NCI-H526 treated with DMSO at 0.1 percent for 48 hours (cell line): Measurements from ENCODE around the gene RIPOR2.
"Not testable (repeated sequence)": the region's sequence is repeated elsewhere in the genome, so short reads cannot be mapped to it uniquely, and the experiment has no call there.

Experiments used
- DNase-seq: peaks from one replicate; lab custom pipeline; 2025; lab: John Stamatoyannopoulos, UW

RIPOR2 gene

DNA sequence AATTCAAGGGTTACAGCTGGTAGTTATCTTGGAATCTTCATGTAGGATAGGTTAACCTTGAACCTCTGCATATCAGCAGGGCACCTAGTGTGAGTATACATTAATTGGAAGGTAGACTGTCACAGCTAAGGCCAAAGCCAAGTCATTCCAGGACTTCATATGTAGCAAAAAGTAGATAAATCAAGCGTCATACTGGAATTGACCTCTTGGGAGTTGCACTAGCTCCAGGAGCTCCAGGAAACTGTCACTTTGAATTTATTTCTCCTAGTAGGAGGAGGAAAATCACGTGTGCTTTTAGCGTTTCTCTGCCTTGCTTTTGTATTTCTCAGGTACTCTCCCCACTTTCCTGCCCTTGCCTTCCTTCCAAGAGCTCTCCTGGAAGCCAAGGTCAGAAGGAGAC lies 30.3 kb downstream of the RIPOR2 start:
- DNase-seq: no peak

DNA sequence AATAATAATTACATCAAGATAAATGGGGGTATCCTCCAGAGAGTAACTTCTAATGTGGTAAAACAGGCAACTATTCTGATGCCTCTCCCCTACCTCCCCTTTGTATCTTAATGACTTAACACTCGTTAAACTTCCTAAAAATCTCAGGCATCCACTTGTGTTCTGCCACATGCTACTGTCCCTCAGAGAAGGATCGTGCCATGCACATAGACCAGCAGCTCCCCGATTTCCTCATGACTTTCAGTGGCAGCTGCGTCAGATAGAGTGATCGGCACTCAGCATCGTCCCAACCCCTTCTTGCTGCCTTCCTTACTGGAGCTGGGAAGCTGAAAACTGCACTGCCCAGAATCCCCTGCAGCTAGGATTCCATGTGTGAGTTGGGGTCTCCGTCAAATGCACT lies 32.1 kb downstream of the RIPOR2 start:
- DNase-seq: no peak

DNA sequence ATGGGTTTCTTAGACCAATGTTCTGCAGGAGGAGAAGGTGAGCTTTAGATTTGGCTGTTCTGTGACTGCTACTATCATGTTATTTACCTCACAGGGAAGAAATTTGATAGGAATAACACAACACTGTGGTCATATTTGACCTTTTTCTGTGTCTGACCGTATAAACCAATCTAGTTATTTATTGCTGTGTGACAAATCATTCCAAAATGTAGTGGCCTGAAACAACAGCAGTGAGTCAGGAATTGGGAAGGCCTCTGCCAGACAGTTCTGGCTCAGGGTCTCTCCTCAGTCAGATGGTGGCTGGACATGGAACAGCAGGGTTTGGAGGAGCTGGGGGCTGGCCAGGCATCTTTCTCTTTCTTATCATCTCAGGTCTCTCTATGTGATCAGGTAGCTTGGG lies 33.0 kb downstream of the RIPOR2 start:
- no peak for DNase-seq

DNA sequence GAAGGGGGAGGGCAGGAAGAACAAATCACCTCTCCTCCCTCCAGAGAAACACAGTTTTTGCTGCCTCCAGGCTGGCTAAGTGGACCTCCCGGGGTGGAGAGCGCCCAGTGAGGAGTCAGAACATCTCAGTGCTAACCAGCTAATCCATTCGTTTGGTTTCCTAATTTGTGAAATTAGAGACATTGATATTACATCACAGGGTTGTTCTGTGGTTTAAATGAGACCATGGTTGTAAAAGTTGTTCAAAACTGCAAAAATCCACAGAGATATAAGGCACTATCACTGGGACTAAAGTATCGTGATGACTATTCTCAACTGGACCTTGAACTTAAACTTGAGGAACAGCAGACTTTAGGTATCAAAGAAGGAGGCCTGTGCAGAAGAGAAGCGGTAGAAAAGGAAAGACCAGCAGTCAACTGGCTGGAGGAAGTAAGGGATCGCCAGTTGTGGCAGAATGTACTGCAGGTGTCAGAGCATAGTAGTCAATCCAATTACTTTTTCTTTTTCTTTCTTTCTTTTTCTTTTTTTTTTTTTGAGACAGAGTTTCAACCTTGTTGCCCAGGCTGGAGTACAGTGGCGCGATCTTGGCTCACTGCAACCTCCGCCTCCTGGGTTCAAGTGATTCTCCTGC lies 33.9 kb downstream of the RIPOR2 start:
- DNase-seq: no peak

DNA sequence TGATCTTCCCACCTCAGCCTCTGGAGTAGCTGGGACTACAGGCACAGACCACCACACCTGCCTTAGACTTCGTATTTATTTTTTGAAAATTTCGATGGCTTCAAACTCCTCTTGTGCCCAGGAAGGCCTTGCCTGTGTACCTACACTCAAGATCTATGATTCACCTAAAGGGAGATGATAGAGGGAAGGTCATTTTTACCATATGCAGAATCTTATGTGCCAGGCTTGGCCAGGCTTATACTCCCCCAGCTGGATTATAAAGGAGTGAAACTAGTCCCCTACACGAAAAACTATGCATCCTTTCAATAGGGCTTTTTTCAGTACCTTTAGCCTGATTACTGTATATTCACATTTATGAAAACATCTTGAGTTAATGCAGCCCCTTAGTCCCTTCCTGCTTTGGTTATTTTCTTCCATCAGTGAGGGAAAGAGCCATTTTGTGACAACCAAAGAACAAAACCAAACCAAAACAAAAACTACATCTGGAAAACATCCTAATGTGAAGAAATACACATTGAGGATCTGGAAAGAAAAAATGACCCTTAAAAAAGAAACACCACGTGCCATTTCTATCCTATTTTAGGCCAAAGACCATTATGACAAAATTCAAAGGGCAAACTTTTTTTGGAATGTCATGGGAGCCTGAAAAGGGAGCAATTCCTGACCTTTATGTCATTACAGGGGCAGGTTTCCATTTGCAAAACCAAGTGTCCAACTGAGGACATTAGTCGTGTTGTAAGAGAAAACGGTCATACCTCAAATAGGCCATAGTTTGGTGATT lies 34.7 kb downstream of the RIPOR2 start:
- DNase-seq: no peak

DNA sequence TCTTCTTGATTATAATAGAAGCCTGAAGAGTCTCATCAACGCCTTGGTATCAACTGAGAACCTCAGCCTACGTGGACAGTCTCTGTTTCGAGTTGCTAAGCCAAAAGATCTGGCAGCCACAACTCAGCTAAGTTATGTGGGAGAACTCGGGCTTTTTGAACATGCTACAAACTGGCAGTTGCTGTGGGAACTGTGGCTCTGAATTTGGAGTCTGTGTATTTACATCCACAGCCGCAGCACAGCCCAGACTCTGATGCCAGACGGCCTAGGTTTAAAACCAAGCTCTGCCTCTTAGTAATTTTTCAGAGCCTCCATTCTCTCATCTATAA lies 35.8 kb downstream of the RIPOR2 start:
- no peak for DNase-seq

DNA sequence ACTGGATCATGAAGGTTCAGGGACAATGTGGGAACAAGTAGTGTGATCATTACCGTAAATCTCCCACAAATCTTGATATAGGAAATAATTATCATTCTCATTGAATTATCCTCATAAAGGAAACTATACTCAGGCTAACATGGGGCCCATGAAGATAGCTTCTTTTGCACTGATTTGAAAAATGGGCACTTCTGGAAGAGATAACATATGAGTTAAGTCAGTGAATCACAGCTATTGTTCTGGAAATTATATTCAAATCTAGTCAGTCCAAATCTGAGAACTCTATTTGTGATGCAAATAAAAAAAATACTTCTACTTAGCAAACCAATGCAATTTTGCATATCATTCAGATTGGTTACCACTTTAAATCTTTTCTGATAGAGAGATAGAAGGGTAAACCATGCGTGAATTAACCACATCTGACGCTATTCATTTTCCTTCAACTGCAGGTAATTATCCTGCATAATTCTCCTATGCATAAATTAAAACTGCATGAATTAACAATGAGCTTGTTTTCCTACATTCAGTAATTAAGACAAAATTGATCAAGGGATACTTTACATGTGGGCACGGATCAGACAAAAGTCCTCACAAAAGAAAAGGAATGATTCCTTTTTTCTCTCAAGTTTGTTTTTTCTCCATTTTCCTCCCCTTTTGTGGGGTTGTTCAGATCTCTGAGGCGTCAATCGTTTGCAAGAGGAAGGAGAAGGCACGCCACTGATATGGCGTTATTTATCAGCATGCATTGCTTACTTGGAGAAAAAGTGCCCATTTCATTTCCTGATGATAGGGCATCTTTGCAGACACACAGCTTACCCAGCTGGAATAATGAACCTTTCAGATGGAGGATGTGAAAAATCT lies 36.4 kb downstream of the RIPOR2 start:
- peak; percentile 28 for DNase-seq

DNA sequence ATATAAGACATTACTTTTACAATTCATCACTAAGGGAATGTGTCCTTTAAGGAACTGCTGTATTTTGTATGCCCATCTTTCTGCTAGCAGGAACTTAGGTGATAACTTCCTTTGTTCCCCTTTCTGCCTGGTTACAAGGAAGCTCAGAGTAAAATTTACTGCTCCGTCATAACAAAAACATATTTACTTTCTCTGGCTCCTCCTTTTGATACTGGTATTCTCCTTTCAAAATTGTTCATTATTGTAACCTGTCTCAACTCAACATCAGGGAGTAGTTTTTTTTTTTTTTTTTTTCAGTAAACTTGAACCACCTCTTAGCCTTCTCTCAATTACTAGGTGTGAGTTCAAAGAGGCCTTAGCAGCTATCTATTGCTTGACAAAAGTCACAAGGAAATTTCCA lies 37.1 kb downstream of the RIPOR2 start:
- no peak for DNase-seq

DNA sequence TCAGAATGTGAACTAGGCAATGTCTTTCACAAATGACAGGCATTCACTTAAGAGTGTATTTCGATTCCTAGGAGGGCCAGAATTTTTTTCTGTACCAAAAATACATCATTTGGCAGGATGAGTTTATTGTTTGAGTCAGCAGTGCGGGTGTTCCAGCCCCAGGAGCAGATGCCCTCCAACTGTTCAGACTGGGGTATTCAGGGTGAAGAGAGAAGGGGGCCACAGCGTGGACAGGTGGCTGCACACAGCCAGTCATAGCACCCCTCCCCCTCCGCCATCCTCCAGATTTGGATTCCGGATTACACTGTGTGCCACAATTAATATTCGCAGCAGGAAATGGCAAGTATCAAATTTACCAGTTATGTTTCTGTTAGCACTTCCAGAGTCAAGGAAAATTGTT lies 38.6 kb downstream of the RIPOR2 start:
- DNase-seq: no peak

DNA sequence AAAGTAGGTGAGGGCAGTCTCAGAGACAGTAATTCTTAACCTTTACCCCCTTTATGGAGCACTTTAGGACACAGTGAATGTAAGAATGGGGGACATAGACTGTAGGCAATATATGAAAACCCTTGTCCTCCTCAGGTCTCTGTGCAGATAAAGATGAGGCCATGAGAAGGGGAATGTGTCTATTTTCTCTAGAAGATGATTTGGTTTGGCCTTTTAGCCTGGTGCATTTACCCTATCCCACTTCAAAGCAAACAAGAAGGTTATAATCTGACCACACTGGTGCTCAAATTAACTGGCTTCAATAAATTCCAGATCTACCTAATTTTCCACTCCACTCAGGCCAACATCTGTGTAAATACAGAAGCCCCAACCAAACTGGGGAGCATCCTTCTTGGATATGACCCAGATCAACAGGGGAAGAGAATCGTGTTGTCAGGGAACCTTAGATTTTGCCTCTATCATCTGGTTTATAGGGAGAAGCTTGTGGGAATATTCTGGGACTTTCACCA lies 42.4 kb downstream of the RIPOR2 start:
- no peak for DNase-seq

DNA sequence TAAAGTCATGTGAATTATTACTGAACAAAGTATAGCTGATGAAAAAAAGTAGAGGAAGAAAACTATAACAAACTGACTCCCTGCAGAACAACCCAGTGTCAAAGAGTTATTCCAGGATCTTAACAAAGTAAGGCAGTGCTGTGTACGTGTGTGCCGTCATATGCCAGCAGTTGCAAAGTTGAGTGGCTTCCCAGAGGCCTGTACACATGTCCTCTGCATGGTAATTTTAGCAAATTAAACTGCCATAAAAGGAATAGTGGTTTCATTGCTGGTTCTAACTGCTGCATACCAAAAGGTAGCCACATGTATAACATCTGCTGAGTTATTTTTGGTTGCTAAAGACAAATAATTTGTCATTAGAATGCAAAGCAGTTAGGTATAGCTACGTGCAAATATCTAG lies 44.8 kb downstream of the RIPOR2 start:
- peak; percentile 80 for DNase-seq

DNA sequence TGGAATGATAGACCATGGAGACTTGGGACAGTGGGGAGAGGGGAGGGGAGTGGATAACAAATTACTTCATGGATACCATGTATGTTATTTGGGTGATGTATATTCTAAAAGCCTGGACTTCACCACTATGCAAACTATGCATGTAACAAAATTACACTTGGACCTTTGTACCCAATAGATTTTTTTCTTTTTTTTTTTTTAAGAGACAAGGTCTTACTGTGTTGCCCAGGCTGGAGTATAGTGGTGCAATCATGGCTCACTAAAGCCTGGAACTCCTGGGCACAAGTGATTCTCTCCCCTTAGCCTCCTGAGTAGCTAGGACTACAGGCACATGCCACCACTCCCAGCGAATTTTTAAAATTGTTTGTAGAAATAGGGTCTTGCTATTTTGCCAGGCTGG lies 45.3 kb downstream of the RIPOR2 start:
- DNase-seq: peak; percentile 26

DNA sequence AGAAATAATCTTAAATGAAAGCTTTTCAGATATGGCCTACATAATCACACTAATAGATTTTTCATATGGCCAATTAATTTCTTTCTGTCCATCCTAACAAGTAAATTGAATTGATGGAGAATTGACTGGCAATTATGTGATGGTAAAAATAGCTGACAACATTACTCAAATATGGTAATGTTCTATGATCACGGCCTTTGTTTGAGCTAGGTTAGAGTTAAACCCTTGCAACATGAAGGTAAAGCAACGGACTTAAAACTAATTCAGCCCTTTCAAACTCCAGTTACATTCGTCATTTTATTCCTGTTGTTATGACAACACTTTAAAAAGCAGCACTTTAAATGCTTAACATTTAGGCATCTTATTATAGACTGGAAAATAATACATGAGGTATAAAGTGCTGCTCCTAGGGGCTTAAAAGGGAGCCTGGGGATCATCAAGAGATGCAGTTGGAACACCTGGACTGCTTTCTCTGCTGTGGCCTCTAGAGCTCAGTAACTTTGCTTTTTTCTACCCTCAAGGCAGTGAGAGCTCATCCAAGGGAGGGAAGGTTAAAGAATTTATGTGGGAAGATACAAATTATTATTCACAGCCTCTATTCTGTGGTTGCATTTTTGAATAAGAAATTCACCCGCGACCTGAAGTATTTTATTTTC lies 46.9 kb downstream of the RIPOR2 start:
- DNase-seq: peak; percentile 28

DNA sequence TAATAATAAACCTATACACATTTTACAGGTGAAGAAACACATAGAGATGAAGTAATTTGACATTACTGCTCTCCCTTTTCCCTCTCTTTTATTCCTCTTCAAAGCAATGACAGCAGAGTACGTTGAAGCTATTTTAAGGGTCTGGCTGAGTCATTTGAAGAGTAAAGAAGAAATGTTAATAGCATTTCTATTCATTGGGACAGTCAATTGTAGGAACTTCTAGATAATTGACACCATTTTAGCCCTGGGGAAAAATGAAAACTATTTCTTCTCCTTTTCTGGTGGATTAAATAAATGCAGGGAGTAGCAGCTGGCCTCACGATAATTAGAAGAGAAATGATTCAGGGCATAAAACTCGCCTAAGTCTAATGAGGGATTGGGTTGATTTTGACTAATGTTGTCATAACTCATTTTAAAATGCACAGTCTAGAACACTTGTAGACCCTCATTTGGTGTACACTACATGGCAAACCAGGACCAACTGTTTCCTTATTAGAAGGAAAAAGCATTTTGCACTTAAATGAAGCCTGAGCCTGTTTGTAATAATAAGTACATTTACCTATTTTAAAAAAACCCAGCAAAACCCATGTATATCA lies 48.1 kb downstream of the RIPOR2 start:
- DNase-seq: no peak

DNA sequence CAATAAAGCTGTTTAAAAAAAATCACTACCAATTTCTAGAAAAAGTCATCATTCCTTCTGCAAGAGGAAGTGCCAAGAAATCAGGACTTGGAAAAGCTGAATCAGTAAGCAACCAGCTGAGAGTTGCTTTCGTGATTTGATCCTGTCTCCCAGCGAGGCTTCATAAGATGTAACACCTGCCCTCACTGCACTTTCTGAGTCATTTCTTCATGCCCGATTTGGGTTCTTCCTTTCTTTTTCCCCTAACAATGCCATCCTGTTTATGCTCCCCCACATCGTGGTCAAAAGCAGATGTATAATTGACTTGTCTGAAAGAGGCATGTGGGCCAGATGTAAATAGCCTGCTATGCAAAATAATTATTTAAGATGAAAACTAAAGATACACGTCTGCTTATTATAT lies 52.1 kb downstream of the RIPOR2 start:
- no peak for DNase-seq

DNA sequence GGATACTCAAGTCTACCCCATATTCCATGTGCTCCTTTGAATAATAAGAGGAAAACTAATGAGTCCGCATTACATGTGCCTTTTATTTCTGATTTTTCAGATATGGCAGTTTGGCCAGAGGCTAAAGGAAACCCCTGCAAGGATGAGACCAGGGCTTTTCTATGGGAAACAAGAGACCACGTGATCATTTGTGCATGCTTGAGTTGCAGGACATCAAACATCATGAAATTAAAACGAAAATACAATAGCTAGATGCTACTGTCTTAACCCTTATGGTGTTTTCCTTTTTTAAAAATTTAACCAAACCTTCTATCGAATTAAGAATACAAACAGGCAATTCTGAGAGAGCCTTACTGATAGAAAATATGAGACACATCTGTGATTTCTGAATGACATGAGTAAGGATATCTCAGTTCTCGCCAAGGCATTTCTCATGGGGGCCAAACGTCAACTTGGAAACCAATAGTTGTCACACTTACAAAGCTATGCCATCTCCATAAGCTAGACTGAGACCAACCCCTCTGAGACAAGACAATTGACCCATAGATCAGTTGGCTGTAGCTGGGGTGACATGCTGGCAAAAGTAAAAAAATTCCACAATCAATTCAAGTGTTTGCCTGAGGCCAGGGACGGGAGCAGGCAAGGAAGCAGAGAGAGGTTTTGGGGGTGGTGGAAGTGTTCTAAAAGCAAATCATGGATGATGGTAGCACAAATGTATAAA lies 52.8 kb downstream of the RIPOR2 start:
- no peak for DNase-seq

DNA sequence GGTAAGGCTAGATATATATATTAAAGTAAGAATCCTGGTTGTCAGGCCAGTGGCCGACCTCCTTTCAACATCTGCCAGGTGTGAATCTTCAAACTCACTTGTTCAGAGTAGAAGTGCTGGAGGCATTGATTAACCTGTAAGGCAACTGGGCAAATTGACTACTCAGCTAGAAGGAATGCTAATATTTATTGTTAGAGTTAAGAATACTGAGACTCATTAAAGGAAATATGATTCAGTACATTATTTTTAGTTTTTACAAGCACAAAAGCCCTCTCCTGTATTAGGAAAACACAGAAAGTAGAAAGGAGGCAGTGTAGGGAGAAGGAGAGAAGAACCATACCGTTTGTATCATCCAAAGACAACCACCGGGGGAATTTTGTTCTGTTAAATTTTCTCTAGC lies 53.5 kb downstream of the RIPOR2 start:
- no peak for DNase-seq

DNA sequence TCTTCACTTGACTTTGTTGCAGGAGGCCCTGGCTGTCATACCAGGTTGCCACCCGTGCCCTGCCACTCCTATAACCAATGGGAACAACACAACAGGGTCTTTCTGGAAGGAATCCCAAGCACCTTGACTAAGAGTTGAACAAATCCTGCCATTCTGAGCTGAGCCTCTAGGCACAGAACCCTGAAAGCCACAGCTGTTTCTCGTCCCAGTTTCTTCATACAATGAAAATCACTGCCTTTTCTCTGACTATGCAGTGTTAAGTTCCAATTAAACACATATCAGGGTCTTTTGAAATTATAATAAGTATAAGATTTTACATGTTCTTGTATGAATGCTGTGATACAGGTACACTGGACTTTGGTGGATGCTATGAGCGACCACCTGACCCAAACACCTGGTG lies 54.4 kb downstream of the RIPOR2 start:
- DNase-seq: no peak

DNA sequence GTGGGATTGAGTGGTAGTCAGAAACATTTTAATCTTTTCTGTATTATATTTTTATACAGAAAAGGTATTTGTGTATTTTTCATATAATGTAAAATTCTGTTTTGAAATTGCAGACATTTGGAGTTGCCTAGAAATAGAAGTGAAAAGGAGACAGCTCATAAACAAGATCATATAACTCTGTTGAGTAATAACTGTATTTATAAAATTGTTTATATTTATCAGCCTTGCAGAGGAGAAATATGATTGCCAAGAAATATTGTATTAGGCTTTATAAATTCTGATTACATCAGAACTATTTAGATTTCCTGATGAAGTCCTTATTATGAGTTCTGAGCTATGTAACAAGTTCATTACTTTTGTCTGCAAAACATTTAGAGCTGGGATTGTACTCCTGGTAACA lies 55.3 kb downstream of the RIPOR2 start:
- DNase-seq: no peak

DNA sequence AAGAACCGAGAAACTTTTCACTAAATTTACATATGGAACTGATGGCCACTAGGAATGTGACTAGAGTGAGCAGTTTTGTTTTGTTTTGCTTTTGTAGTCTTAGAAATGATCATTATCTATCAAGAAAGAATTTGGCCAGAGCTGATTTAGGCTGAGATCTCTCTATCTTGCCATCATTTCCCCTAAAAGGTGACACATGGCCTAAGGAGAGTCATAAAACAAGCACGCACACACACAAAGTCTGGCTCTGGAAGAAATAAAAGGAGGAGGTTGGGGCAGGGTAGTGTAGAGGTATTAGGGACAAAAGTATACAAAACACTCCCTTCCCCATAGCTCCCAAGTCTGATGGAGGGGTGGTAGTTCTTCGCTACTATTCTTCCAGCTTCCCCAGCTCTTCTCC lies 56.4 kb downstream of the RIPOR2 start:
- no peak for DNase-seq

DNA sequence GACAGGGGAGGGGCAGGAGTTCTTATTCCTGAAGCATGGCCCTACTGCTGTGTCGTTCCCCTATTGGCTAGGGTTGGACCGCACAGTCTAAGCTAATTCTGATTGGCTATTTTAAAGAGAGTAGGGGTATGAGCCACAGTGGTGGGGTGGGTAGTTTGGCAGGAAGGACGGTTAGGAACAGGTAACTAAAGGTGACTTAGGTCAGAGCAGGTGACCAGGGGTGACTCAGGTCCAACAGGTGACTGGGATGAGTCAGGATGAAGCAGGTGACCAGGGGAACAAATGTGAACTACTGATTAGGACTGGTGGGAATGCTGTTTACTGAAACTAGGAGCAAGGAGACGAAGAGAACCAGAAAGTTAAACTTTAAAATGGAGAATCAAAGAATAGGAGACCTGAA lies 58.0 kb downstream of the RIPOR2 start:
- not testable (repeated sequence) for DNase-seq
